Ishikawa (cell line): ENCODE measurements around the gene SYT5.

Experiments used
- CREB1 ChIP-seq: IDR thresholded peaks from 2 replicates; pipeline ENCODE4 v1.6.1; 2012; ENCODE audit warnings: low read depth
- EP300 ChIP-seq: IDR thresholded peaks from 2 replicates; pipeline ENCODE4 v1.6.1; 2012; ENCODE audit warnings: borderline replicate concordance
- FOXM1 ChIP-seq: IDR thresholded peaks from 2 replicates; pipeline ENCODE4 v1.6.1; 2012; ENCODE audit warnings: low read depth, borderline replicate concordance
- NFIC ChIP-seq: IDR thresholded peaks from 2 replicates; pipeline ENCODE4 v1.6.1; 2012
- RAD21 ChIP-seq: IDR thresholded peaks from 2 replicates; pipeline ENCODE4 v1.6.1; 2012; ENCODE audit warnings: low read depth
- TAF1 ChIP-seq: IDR thresholded peaks from 2 replicates; pipeline ENCODE4 v1.6.1; 2012; ENCODE audit warnings: low read depth, mild to moderate bottlenecking
- TF ChIP-seq, protein P1 (sequence below): IDR thresholded peaks from 2 replicates; pipeline ENCODE4 v1.6.1; 2012

DNA sequence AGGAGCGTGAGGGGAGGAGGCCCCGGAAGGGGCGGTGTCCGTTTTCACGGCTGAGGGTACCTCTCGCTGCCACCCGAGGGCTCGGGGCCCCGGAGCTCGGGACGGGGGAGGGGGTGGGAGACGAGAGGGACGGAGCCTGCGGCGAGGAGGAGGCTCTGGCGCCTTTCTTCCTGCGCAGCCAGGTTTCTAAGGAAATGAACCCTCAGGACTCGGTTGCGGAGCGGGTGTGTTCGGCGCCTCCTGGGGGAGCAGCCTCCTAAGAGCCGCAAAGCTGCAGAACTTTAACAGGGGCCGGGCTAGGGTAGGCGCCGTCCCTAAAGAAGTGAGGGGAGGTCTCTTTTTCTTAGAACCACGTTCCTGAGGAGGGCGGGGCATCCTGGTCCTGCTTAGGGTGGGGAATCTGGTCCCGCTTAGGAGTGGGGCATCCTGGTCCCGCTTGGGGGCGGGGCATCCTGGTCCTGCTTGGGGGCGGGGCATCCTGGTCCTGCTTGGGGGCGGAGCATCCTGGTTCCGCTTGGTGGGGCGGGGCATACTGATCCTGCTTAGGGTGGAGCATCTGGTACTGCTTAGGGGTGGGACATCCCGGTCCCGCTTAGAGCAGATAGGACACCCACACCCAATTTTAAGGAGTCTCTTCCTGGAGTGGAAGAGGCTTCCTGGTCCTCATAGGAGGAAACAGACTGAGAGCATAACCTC, 6.2 kb downstream of the SYT5 start:
- TF ChIP-seq, protein P1, sequence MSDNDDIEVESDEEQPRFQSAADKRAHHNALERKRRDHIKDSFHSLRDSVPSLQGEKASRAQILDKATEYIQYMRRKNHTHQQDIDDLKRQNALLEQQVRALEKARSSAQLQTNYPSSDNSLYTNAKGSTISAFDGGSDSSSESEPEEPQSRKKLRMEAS: no peak
- TF ChIP-seq RAD21 (no peak), NFIC (no peak), CREB1 (no peak), TAF1 (no peak), EP300 (no peak), FOXM1 (no peak)
